GM19043 (cell line): ENCODE measurements around the gene CTSL.

Experiments used
- ATAC-seq: cut with Tn5 transposase; IDR thresholded peaks from one replicate; pipeline ENCODE4 v1.9.1; 2021; ENCODE audit warnings: low read depth; ENCODE audit not compliant: unreplicated experiment

Gene CTSL

GRCh38 chr9:87725900-87726709 lies at the start of gene CTSL:
TSS of gene CTSL (plus strand) at chr9:87726119. CDS start at chr9:87727604, 1,485 bp downstream.
- no peak for ATAC-seq

GRCh38 chr9:87676976-87677775 lies 48.7 kb upstream of the CTSL start:
- no peak for ATAC-seq

GRCh38 chr9:87677776-87678587 lies 47.9 kb upstream of the CTSL start:
- ATAC-seq = no peak

- no peak for ATAC-seq
Observed at GRCh38 chr9:87678650-87679355, 47.1 kb upstream of the CTSL start.

GRCh38 chr9:87681271-87682061 lies 44.5 kb upstream of the CTSL start:
- no peak for ATAC-seq

GRCh38 chr9:87682085-87682484 lies 43.8 kb upstream of the CTSL start:
- ATAC-seq = no peak

- ATAC-seq = no peak
Observed at GRCh38 chr9:87682618-87683017, 43.3 kb upstream of the CTSL start.

GRCh38 chr9:87683751-87684626 lies 41.9 kb upstream of the CTSL start:
- ATAC-seq = no peak

GRCh38 chr9:87684627-87685219 lies 41.2 kb upstream of the CTSL start:
- ATAC-seq = no peak

- no peak for ATAC-seq
Observed at GRCh38 chr9:87685441-87685840, 40.5 kb upstream of the CTSL start.

- ATAC-seq = no peak
Observed at GRCh38 chr9:87685871-87686519, 39.9 kb upstream of the CTSL start.

GRCh38 chr9:87686520-87687090 lies 39.3 kb upstream of the CTSL start:
- ATAC-seq = no peak

- no peak for ATAC-seq
Observed at GRCh38 chr9:87687207-87687606, 38.7 kb upstream of the CTSL start.

GRCh38 chr9:87694236-87694755 lies 31.6 kb upstream of the CTSL start:
- no peak for ATAC-seq

GRCh38 chr9:87695523-87695922 lies 30.4 kb upstream of the CTSL start:
- ATAC-seq = no peak

- ATAC-seq = no peak
Observed at GRCh38 chr9:87696641-87697040, 29.3 kb upstream of the CTSL start.
